ENCODE data around the gene SLC22A15.

The SLC22A15 gene

GRCh38 chr1:116012716-116013115, 36.4 kb downstream of the SLC22A15 start:
- H3K9ac ChIP-seq, result no peak overlapping the region
- TF ChIP-seq Cebpa-rat (IDR thresholded peaks at IDR 0.05), result no peak
- no peaks in the 10 kb centered on the region for H3K27me3 ChIP-seq
- H3K36me3 ChIP-seq, result no peaks in the 10 kb centered on the region
- H3K9me3 ChIP-seq (replicated peaks in 1 of 11), result no peaks in the 10 kb centered on the region
- no peak overlapping the region for H3K27ac ChIP-seq
- peaks cover 0 to 15% (median 5%) of the 10 kb centered on the region in 10 experiments; a peak in 9 of 20 replicates for H3K4me1 ChIP-seq
- H4K20me1 ChIP-seq, result no peaks in the 10 kb centered on the region
- H3K4me2 ChIP-seq, result no peak overlapping the region
- H3K4me3 ChIP-seq, result no peak overlapping the region

GRCh38 chr1:116015679-116016078, 39.4 kb downstream of the SLC22A15 start:
- Histone ChIP-seq H3K27me3 (no peaks in the 10 kb centered on the region), H4K20me1 (no peaks in the 10 kb centered on the region), H3K9me3 (replicated peaks in 1 of 11) (no peaks in the 10 kb centered on the region), H3K4me1 (0 out of 20 replicates have a peak, but pooled peaks cover 0 to 6% (median 0%) of the 10 kb centered on the region in 10 experiments), H3K9ac (no peak overlapping the region), H3K27ac (no peak overlapping the region), H3K4me3 (no peak overlapping the region), H3K4me2 (no peak overlapping the region), H3K36me3 (no peaks in the 10 kb centered on the region)
- TF ChIP-seq Cebpa-rat (IDR thresholded peaks at IDR 0.05), result no peak

- Histone ChIP-seq H3K9me3 (replicated peaks in 1 of 11) (no peaks in the 10 kb centered on the region), H3K4me3 (no peak overlapping the region), H3K27me3 (no peaks in the 10 kb centered on the region), H4K20me1 (no peaks in the 10 kb centered on the region), H3K4me2 (no peak overlapping the region), H3K36me3 (peaks cover 0 to 9% (median 0%) of the 10 kb centered on the region in 11 experiments; a peak in 1 of 22 replicates), H3K4me1 (no peaks in the 10 kb centered on the region), H3K27ac (no peak overlapping the region), H3K9ac (no peak overlapping the region)
- TF ChIP-seq Cebpa-rat (IDR thresholded peaks at IDR 0.05), result no peak
Observed at GRCh38 chr1:116018007-116018406, 41.7 kb downstream of the SLC22A15 start.

DNA sequence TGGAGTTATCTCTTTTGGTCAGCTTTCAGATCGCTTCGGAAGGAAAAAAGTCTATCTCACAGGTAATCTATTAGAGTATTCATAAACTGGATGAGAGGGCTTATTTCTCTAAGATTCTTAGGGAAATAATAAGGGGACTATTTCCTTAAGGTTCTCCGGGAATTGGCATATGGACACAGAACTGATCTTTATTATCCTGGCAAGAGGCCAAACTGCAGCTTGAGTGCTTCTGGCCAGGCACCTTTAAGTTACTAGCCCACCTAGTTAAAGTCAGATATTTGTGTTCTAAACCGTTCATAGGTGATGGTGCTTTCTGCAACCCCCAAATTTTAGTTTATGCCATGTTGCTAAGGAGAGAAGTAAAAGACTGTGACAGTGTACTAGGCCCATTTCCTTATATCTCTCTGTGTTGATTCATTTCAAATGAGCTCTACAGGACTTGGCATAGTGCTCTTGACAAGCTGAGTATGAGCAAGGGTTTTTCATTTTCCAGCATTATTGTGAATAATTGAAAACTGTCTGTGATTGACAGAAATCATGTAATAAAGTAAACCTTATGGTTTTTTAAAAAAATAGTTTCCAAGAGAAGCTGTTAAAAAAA, 43.4 kb downstream of the SLC22A15 start:
- no peak overlapping the region for H3K27ac ChIP-seq
- TF ChIP-seq Cebpa-rat (IDR thresholded peaks at IDR 0.05), result no peak
- no peaks in the 10 kb centered on the region for H3K9me3 ChIP-seq (replicated peaks in 1 of 11)
- H3K4me3 ChIP-seq, result no peak overlapping the region
- no peak overlapping the region for H3K4me2 ChIP-seq
- H3K27me3 ChIP-seq, result no peaks in the 10 kb centered on the region
- H4K20me1 ChIP-seq, result no peaks in the 10 kb centered on the region
- no peak overlapping the region for H3K9ac ChIP-seq
- H3K4me1 ChIP-seq, result no peaks in the 10 kb centered on the region
- H3K36me3 ChIP-seq, result peaks cover 0 to 9% (median 0%) of the 10 kb centered on the region in 11 experiments; a peak in 1 of 22 replicates

DNA sequence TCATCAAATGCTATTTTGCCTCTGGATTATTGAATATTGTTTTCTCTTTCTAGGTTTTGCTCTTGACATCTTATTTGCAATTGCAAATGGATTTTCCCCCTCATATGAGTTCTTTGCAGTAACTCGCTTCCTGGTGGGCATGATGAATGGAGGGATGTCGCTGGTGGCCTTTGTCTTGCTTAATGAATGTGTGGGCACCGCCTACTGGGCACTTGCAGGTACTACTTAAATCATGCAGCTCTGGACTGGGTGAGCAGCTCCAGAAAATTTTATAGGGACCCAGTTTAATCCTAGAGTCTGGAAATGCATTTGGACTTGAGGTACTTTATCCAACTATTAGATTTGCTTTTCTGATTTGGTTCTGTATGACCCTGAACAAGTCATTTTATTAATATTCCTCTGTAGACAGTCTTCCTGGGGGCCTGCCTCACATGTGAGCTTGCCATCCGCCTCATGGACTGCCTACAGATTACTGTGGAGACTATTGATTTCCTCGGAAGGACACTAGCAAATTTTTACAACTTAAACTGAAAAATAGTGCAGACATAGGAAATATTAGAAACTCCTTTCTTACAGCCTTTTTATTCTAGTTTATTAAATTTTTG, 44.5 kb downstream of the SLC22A15 start:
- Histone ChIP-seq H3K27ac (no peak overlapping the region), H3K9ac (no peak overlapping the region), H3K4me3 (no peak overlapping the region), H3K4me2 (no peak overlapping the region), H3K9me3 (replicated peaks in 1 of 11) (no peaks in the 10 kb centered on the region), H3K36me3 (peaks cover 0 to 9% (median 0%) of the 10 kb centered on the region in 11 experiments; a peak in 1 of 22 replicates), H4K20me1 (no peaks in the 10 kb centered on the region), H3K27me3 (no peaks in the 10 kb centered on the region), H3K4me1 (no peaks in the 10 kb centered on the region)
- no peak for TF ChIP-seq Cebpa-rat (IDR thresholded peaks at IDR 0.05)

DNA sequence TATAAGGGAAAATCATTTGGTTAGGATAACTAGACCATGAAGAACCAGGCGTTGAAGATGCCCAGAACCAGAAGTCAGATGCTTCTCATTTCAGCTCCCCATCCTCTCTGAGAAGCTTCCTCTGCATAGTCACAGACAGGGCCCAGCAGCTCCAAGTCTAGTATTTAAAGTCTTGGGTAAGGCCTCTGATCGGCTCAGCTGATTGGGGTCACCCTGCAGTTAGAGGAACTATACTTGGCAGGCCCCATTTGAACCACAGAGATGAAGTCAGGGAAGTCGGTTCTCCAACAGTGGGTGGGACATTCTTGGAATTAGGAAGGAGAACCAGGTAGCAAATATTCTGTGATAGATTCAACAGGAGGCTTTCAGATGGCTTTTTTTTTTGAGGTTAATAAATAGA, 48.3 kb downstream of the SLC22A15 start:
- H4K20me1 ChIP-seq, result no peaks in the 10 kb centered on the region
- peaks cover 0 to 9% (median 0%) of the 10 kb centered on the region in 11 experiments; a peak in 1 of 22 replicates for H3K36me3 ChIP-seq
- H3K9me3 ChIP-seq (replicated peaks in 1 of 11), result no peaks in the 10 kb centered on the region
- TF ChIP-seq Cebpa-rat (IDR thresholded peaks at IDR 0.05), result no peak
- H3K27ac ChIP-seq, result no peak overlapping the region
- H3K4me1 ChIP-seq, result no peaks in the 10 kb centered on the region
- H3K9ac ChIP-seq, result no peak overlapping the region
- no peak overlapping the region for H3K4me3 ChIP-seq
- no peaks in the 10 kb centered on the region for H3K27me3 ChIP-seq
- no peak overlapping the region for H3K4me2 ChIP-seq

- Histone ChIP-seq H4K20me1 (no peaks in the 10 kb centered on the region), H3K27ac (no peak overlapping the region), H3K9me3 (replicated peaks in 1 of 11) (no peaks in the 10 kb centered on the region), H3K36me3 (peaks cover 0 to 6% (median 0%) of the 10 kb centered on the region in 11 experiments; a peak in 1 of 22 replicates), H3K4me1 (no peaks in the 10 kb centered on the region), H3K4me2 (no peak overlapping the region), H3K9ac (no peak overlapping the region), H3K4me3 (no peak overlapping the region), H3K27me3 (no peaks in the 10 kb centered on the region)
- no peak for TF ChIP-seq Cebpa-rat (IDR thresholded peaks at IDR 0.05)
Observed at GRCh38 chr1:116026631-116027030, 50.3 kb downstream of the SLC22A15 start.

DNA sequence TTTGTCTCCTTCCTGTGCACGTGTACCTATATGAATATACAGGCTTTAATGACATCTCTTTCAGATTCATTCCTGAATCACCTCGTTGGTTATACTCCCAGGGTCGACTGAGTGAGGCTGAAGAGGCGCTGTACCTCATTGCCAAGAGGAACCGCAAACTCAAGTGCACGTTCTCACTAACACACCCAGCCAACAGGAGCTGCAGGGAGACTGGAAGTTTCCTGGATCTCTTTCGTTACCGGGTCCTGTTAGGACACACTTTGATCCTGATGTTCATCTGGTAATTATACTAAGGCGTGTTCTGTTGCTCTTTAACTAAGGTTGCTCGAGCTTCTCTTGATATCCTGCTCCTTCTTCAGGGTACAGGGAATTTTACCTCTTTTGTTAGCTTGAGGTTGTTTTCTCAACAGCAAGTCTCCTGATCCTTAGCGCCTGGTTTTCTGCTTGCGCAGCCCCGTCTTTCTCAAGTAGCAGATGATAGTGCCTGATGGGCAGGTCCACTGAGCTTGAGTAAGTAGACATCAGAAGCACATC, 55.1 kb downstream of the SLC22A15 start:
- peaks cover 0 to 5% (median 0%) of the 10 kb centered on the region in 11 experiments; a peak in 1 of 22 replicates for H3K36me3 ChIP-seq
- no peak for TF ChIP-seq Cebpa-rat (IDR thresholded peaks at IDR 0.05)
- no peaks in the 10 kb centered on the region for H4K20me1 ChIP-seq
- no peak overlapping the region for H3K4me3 ChIP-seq
- H3K27me3 ChIP-seq, result no peaks in the 10 kb centered on the region
- no peak overlapping the region for H3K27ac ChIP-seq
- no peaks in the 10 kb centered on the region for H3K4me1 ChIP-seq
- no peaks in the 10 kb centered on the region for H3K9me3 ChIP-seq (replicated peaks in 1 of 11)
- no peak overlapping the region for H3K9ac ChIP-seq
- H3K4me2 ChIP-seq, result no peak overlapping the region

GRCh38 chr1:116033322-116033721, 57.0 kb downstream of the SLC22A15 start:
- Histone ChIP-seq H3K9me3 (replicated peaks in 1 of 11) (no peaks in the 10 kb centered on the region), H3K4me2 (no peak overlapping the region), H3K4me3 (no peak overlapping the region), H3K36me3 (peaks cover 0 to 5% (median 0%) of the 10 kb centered on the region in 11 experiments; a peak in 1 of 22 replicates), H4K20me1 (no peaks in the 10 kb centered on the region), H3K9ac (no peak overlapping the region), H3K27ac (no peak overlapping the region), H3K4me1 (no peaks in the 10 kb centered on the region), H3K27me3 (no peaks in the 10 kb centered on the region)
- no peak for TF ChIP-seq Cebpa-rat (IDR thresholded peaks at IDR 0.05)

- no peaks in the 10 kb centered on the region for H3K9me3 ChIP-seq (replicated peaks in 1 of 11)
Observed at GRCh38 chr1:116036255-116036654, 59.9 kb downstream of the SLC22A15 start.

More at GRCh38 chr1:116036255-116036654, 59.9 kb downstream of the SLC22A15 start:
- TF ChIP-seq Cebpa-rat (IDR thresholded peaks at IDR 0.05), result no peak
- Histone ChIP-seq H3K9ac (no peak overlapping the region), H3K36me3 (peaks cover 0 to 12% (median 0%) of the 10 kb centered on the region in 11 experiments; a peak in 1 of 22 replicates), H3K4me3 (no peak overlapping the region), H4K20me1 (no peaks in the 10 kb centered on the region), H3K4me1 (no peaks in the 10 kb centered on the region), H3K27me3 (no peaks in the 10 kb centered on the region), H3K27ac (no peak overlapping the region), H3K4me2 (no peak overlapping the region)

Measured in BLaER1 treated with 17β-estradiol and CSF1 and Interleukin-3, amounts not matched to agents 10 nM and 100 nM (cell line).